Measurements from ENCODE around the gene OSBPL6. TPM values are rescaled to one million over a fixed set of nuclear protein-coding genes. Genes with fewer than 3 reads are reported as not detected.

The OSBPL6 gene
- total RNA-seq, 1 experiment from 2014 or later = 4.6 TPM

GRCh38 chr2:178264211-178264610 lies 69.9 kb downstream of the OSBPL6 start:
- Histone ChIP-seq H3K9me3 (ENCODE audit: control insufficient read depth, low read depth, low read length) (no peaks in the 10 kb centered on the region), H2BK120ac (ENCODE audit: low read depth, low read length, poor library complexity, severe bottlenecking) (no peak overlapping the region), H2AFZ (ENCODE audit: low read length) (no peak overlapping the region), H3K27ac (ENCODE audit: insufficient read length, low read depth, low read length) (no peak overlapping the region), H3K4ac (ENCODE audit: low read depth, low read length) (no peak overlapping the region), H2AK5ac (ENCODE audit: insufficient read length, low read length) (no peak overlapping the region), H4K8ac (replicated peaks; ENCODE audit: insufficient read length, low read depth, low read length) (no peak overlapping the region), H3K9ac (ENCODE audit: extremely low read depth, insufficient read length, low read length) (no peak overlapping the region), H3K27me3 (ENCODE audit: insufficient read depth, low read length) (no peaks in the 10 kb centered on the region), H3K14ac (ENCODE audit: insufficient read depth, low read length) (no peak overlapping the region), H3K4me1 (ENCODE audit: insufficient read depth, low read length) (no peaks in the 10 kb centered on the region), H4K5ac (ENCODE audit: insufficient read length, low read depth, low read length) (no peak overlapping the region), H3K56ac (ENCODE audit: insufficient read length, low read depth, low read length) (no peak overlapping the region), H2BK12ac (ENCODE audit: insufficient read length, low read depth, low read length) (no peak overlapping the region), H4K20me1 (ENCODE audit: control insufficient read depth, insufficient read depth, insufficient read length) (no peaks in the 10 kb centered on the region), H3K4me2 (ENCODE audit: insufficient read depth, insufficient read length, low read length) (no peak overlapping the region), H3T11ph (ENCODE audit: low read length) (no peak overlapping the region), H3K79me1 (ENCODE audit: insufficient read depth, low read depth, low read length, poor library complexity, severe bottlenecking) (no peaks in the 10 kb centered on the region), H4K91ac (ENCODE audit: insufficient read length, low read depth, low read length) (no peak overlapping the region), H3K23me2 (ENCODE audit: insufficient read length, low read depth, low read length, poor library complexity, severe bottlenecking) (no peaks in the 10 kb centered on the region), H3K18ac (ENCODE audit: insufficient read length, low read depth, low read length) (no peak overlapping the region), H2BK20ac (ENCODE audit: low read depth, low read length, poor library complexity, severe bottlenecking) (no peak overlapping the region), H3K79me2 (ENCODE audit: insufficient read depth, low read length) (no peaks in the 10 kb centered on the region), H3K23ac (ENCODE audit: insufficient read length, low read depth, low read length) (no peak overlapping the region), H2BK15ac (ENCODE audit: low read depth, low read length) (no peak overlapping the region), H2BK5ac (ENCODE audit: insufficient read length, low read length) (no peak overlapping the region)
- no CpG with 5 or more reads among the region's 2 CpGs for WGBS (ENCODE audit: extremely low coverage, insufficient read length, low lambda C conversion rate)
- no peaks in the 10 kb centered on the region for H3K27me3 Mint-ChIP-seq (ENCODE audit: low read depth)
- peaks cover 4 to 5% of the 10 kb centered on the region in 2 experiments; a peak in 3 of 4 replicates for H3K4me1 Mint-ChIP-seq
- H3K4me3 Mint-ChIP-seq = no peak overlapping the region
- no peak for DNase-seq
- H3K9me3 Mint-ChIP-seq = no peaks in the 10 kb centered on the region
- H3K27ac Mint-ChIP-seq = no peak overlapping the region
- no peaks in the 10 kb centered on the region; a peak in 1 of 7 replicates for H3K36me3 Mint-ChIP-seq (ENCODE audit: insufficient read depth in 1 of 3, low read depth in 3 of 3)
- TF ChIP-seq, protein P1, sequence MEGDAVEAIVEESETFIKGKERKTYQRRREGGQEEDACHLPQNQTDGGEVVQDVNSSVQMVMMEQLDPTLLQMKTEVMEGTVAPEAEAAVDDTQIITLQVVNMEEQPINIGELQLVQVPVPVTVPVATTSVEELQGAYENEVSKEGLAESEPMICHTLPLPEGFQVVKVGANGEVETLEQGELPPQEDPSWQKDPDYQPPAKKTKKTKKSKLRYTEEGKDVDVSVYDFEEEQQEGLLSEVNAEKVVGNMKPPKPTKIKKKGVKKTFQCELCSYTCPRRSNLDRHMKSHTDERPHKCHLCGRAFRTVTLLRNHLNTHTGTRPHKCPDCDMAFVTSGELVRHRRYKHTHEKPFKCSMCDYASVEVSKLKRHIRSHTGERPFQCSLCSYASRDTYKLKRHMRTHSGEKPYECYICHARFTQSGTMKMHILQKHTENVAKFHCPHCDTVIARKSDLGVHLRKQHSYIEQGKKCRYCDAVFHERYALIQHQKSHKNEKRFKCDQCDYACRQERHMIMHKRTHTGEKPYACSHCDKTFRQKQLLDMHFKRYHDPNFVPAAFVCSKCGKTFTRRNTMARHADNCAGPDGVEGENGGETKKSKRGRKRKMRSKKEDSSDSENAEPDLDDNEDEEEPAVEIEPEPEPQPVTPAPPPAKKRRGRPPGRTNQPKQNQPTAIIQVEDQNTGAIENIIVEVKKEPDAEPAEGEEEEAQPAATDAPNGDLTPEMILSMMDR (conservative IDR thresholded peaks at IDR 0.05) = no peak

All from H9 (cell line).